ENCODE results near the gene RMI2.
A peak's percentile ranks its signal among the peaks of the same experiment; 100 is the strongest.
"Not testable (repeated sequence)": the region's sequence is repeated elsewhere in the genome, so short reads cannot be mapped to it uniquely, and the experiment has no call there.

The RMI2 gene

GRCh38 chr16:11353158-11353557, 7.9 kb downstream of the RMI2 start:
- DNase-seq (ENCODE audit: low read depth in 2 of 2): no peak

- no peak for DNase-seq (ENCODE audit: low read depth in 2 of 2)
Measured at GRCh38 chr16:11354407-11354732, 9.1 kb downstream of the RMI2 start.

- peak; percentile 61 to 75 for DNase-seq (ENCODE audit: low read depth in 2 of 2)
Measured at GRCh38 chr16:11354733-11355574, 9.7 kb downstream of the RMI2 start.

GRCh38 chr16:11355862-11356261, 10.6 kb downstream of the RMI2 start:
- DNase-seq (ENCODE audit: low read depth in 2 of 2): no peak

- DNase-seq (ENCODE audit: low read depth in 2 of 2): peak; percentile 53 to 58
Measured at GRCh38 chr16:11356573-11357331, 11.5 kb downstream of the RMI2 start.

- DNase-seq (ENCODE audit: low read depth in 2 of 2): no peak
Measured at GRCh38 chr16:11358531-11358930, 13.3 kb downstream of the RMI2 start.

- no peak for DNase-seq (ENCODE audit: low read depth in 2 of 2)
Measured at GRCh38 chr16:11359370-11359769, 14.1 kb downstream of the RMI2 start.

- DNase-seq (ENCODE audit: low read depth in 2 of 2): no peak
Measured at GRCh38 chr16:11360641-11361373, 15.5 kb downstream of the RMI2 start.

- no peak for DNase-seq (ENCODE audit: low read depth in 2 of 2)
Measured at GRCh38 chr16:11361701-11362451, 16.6 kb downstream of the RMI2 start.

GRCh38 chr16:11363927-11364258, 18.6 kb downstream of the RMI2 start:
- no peak for DNase-seq (ENCODE audit: low read depth in 2 of 2)

- DNase-seq (ENCODE audit: low read depth in 2 of 2): no peak
Measured at GRCh38 chr16:11367483-11367906, 22.2 kb downstream of the RMI2 start.

- DNase-seq (ENCODE audit: low read depth in 2 of 2): no peak
Measured at GRCh38 chr16:11370084-11370931, 25.0 kb downstream of the RMI2 start.

- not testable (repeated sequence) for DNase-seq (ENCODE audit: low read depth in 2 of 2)
Measured at GRCh38 chr16:11370932-11371279, 25.6 kb downstream of the RMI2 start.

GRCh38 chr16:11372073-11372828, 27.0 kb downstream of the RMI2 start:
- no peak for DNase-seq (ENCODE audit: low read depth in 2 of 2)

- DNase-seq (ENCODE audit: low read depth in 2 of 2): no peak
Measured at GRCh38 chr16:11372829-11373306, 27.6 kb downstream of the RMI2 start.

GRCh38 chr16:11374255-11374654, 29.0 kb downstream of the RMI2 start:
- DNase-seq (ENCODE audit: low read depth in 2 of 2): no peak

- DNase-seq (ENCODE audit: low read depth in 2 of 2): no peak
Measured at GRCh38 chr16:11377154-11377553, 31.9 kb downstream of the RMI2 start.

GRCh38 chr16:11378951-11379350, 33.7 kb downstream of the RMI2 start:
- not testable (repeated sequence) for DNase-seq (ENCODE audit: low read depth in 2 of 2)

- DNase-seq (ENCODE audit: low read depth in 2 of 2): peak in 1 of 2 donors; percentile 47
Measured at GRCh38 chr16:11379420-11379819, 34.2 kb downstream of the RMI2 start.

GRCh38 chr16:11380836-11381235, 35.6 kb downstream of the RMI2 start:
- no peak for DNase-seq (ENCODE audit: low read depth in 2 of 2)
